Endothelial cell of umbilical vein (primary cell): ENCODE data around the gene CEBPB. TPM values are rescaled to one million over a fixed set of nuclear protein-coding genes. Genes with fewer than 3 reads are reported as not detected.
"Not testable (repeated sequence)": the region's sequence is repeated elsewhere in the genome, so short reads cannot be mapped to it uniquely, and the experiment has no call there.

Experiments used
- BruUV-seq: library from RNA; stranded (reverse); fragments of 400-500 nt; replicated peaks from 2 replicates; lab custom pipeline; 2021; lab: Mats Ljungman, UMichigan
- CTCF ChIA-PET: fragments of 300-600, 350-600 bp; sonication (Branson Sonifier 250); formaldehyde crosslinking; loops from one replicate; lab custom pipeline; 2021; ENCODE audit warnings: antibody characterized with exemption, inconsistent platforms; lab: Charles Lee
- POLR2A ChIA-PET: fragments of 300-600, 350-600 bp; sonication (Branson Sonifier 250); formaldehyde crosslinking; loops from one replicate; lab custom pipeline; 2021; ENCODE audit warnings: antibody characterized with exemption, inconsistent platforms; lab: Charles Lee
- DNase-seq: peaks from one replicate; pipeline ENCODE4 v3.0.0-alpha.2; 2011; ENCODE audit warnings: low read depth, low spot score
- FAIRE-seq: peaks from 2 replicates; lab custom pipeline; 2011; peaks lifted over from hg19 to GRCh38; lab: Jason Lieb, UNC
- H2AFZ ChIP-seq: 2 replicates; pipeline ENCODE4 v1.6.0; 2012; ENCODE audit warnings: low read depth, low read length, control low read depth, inconsistent platforms
- H3K27ac ChIP-seq: 2 replicates; pipeline ENCODE4 v1.5.1; 2011; ENCODE audit warnings: low read depth, mild to moderate bottlenecking, control low read depth, low read length, moderate library complexity; ENCODE audit not compliant: insufficient read depth
- H3K27me3 ChIP-seq, 2 experiments: 2 replicates each; pipeline versions ENCODE4 v1.6.0 to v1.6.1; 2011; ENCODE audit warnings: low read length in 2 of 2, mixed read lengths in 1 of 2; ENCODE audit not compliant: control insufficient read depth in 2 of 2, insufficient read depth in 2 of 2
- H3K36me3 ChIP-seq, 2 experiments: 2 replicates in 1 of 2; 3 replicates in 1 of 2; pipeline ENCODE4 v1.5.1; 2011; ENCODE audit warnings: low read length in 2 of 2, mild to moderate bottlenecking in 1 of 2, moderate library complexity in 1 of 2; ENCODE audit not compliant: control insufficient read depth in 2 of 2, insufficient read depth in 2 of 2; ENCODE audit errors: extremely low read depth in 1 of 2
- H3K4me1 ChIP-seq: 3 replicates; pipeline ENCODE4 v1.5.1; 2011; ENCODE audit warnings: mild to moderate bottlenecking, low read length; ENCODE audit not compliant: control insufficient read depth, insufficient read depth; ENCODE audit errors: extremely low read depth
- H3K4me2 ChIP-seq: 2 replicates; pipeline ENCODE4 v1.6.1; 2011; ENCODE audit warnings: low read length, control low read depth, mixed read lengths; ENCODE audit not compliant: insufficient read depth
- H3K4me3 ChIP-seq, 3 experiments: fragments of 200-600 bp in 1 of 3; sonication (generic), shearing (Covaris generic) in 1 of 3; replicated peaks in 1 of 3; 2 replicates each; pipeline ENCODE4 v1.5.1; 2011 to 2016; ENCODE audit warnings: control low read depth in 3 of 3, low read length in 3 of 3, mild to moderate bottlenecking in 2 of 3, inconsistent platforms in 1 of 3, low read depth in 1 of 3, moderate library complexity in 1 of 3; ENCODE audit not compliant: insufficient read depth in 1 of 3
- H3K79me2 ChIP-seq: 2 replicates; pipeline ENCODE4 v1.6.0; 2012; ENCODE audit warnings: low read length, inconsistent platforms; ENCODE audit not compliant: control insufficient read depth, insufficient read depth
- H3K9ac ChIP-seq: replicated peaks from 2 replicates; pipeline ENCODE3; 2011; ENCODE audit warnings: low read length, control low read depth; ENCODE audit not compliant: insufficient read depth; ENCODE audit errors: extremely low read depth
- H3K9me1 ChIP-seq: replicated peaks from 3 replicates; pipeline ENCODE4 v1.6.0; 2011; ENCODE audit warnings: mild to moderate bottlenecking, low read length; ENCODE audit not compliant: control insufficient read depth, insufficient read depth; ENCODE audit errors: extremely low read depth
- H3K9me3 ChIP-seq: replicated peaks from 2 replicates; pipeline ENCODE4 v1.5.1; 2012; ENCODE audit warnings: low read length, inconsistent platforms; ENCODE audit not compliant: control insufficient read depth, insufficient read depth
- H4K20me1 ChIP-seq: replicated peaks from 2 replicates; pipeline ENCODE3; 2011; ENCODE audit warnings: mild to moderate bottlenecking, low read length; ENCODE audit not compliant: control insufficient read depth, insufficient read depth; ENCODE audit errors: extremely low read depth
- CTCF ChIP-seq, 2 donors: IDR thresholded peaks; 1 replicate in 1 of 2; 2 replicates in 1 of 2; pipeline ENCODE4 v1.5.1; 2011; ENCODE audit warnings: low read length in 2 of 2, mild to moderate bottlenecking in 2 of 2, moderate library complexity in 2 of 2, control low read depth in 1 of 2, inconsistent platforms in 1 of 2, low read depth in 1 of 2; ENCODE audit not compliant: insufficient read depth in 1 of 2; ENCODE audit errors: extremely low read depth in 1 of 2
- EZH2 ChIP-seq: IDR thresholded peaks from 2 replicates; pipeline ENCODE4 v1.6.1; 2012; ENCODE audit warnings: borderline replicate concordance, low read depth, mild to moderate bottlenecking, moderate library complexity, low read length, inconsistent platforms; ENCODE audit not compliant: severe bottlenecking
- JUN ChIP-seq: IDR thresholded peaks from 2 replicates; pipeline ENCODE4 v1.6.1; 2011; ENCODE audit warnings: borderline replicate concordance, low read depth; ENCODE audit not compliant: insufficient read length, insufficient read depth
- MYC ChIP-seq: IDR thresholded peaks from one replicate; pipeline ENCODE4 v1.6.1; 2011; ENCODE audit warnings: mild to moderate bottlenecking, low read depth, low read length
- POLR2A ChIP-seq: IDR thresholded peaks from 2 replicates; pipeline ENCODE4 v1.6.1; 2012; ENCODE audit warnings: low read depth, mild to moderate bottlenecking, control low read depth, low read length
- dilution Hi-C: fragments of 300-500 bp; cut with MboI; formaldehyde crosslinking; loops from one replicate; pipeline ENCODE4 v1.15.0; 2019; ENCODE audit warnings: low sequenced_read_pairs; ENCODE audit not compliant: extremely low pct_ligation_motif_present
- intact Hi-C: fragments of 100-400 bp; cut with micrococcal nuclease; formaldehyde crosslinking; loops from one replicate; pipeline ENCODE4 v1.10.0; 2022
- polyA plus RNA-seq, 4 experiments: library from polyadenylated mRNA; depleted of rRNA in 3 of 4; stranded (reverse) in 3 of 4; unstranded in 1 of 4; fragments of >200 nt; gene quantifications; 2 replicates each; pipeline versions ENCODE4 v1.2.1 to v1.2.3, GENCODE V29; 2011 to 2012; ENCODE audit warnings: missing spikeins in 1 of 4
- total RNA-seq: library from RNA; stranded (reverse); gene quantifications from 2 replicates; pipeline ENCODE4 v1.2.3, GENCODE V29; 2021
- TF ChIP-seq, protein P1 (sequence below): IDR thresholded peaks from 2 replicates; pipeline ENCODE4 v1.6.1; 2011; ENCODE audit not compliant: insufficient read depth, insufficient read length

CEBPB gene
- total and polyA plus RNA-seq, 2 donors (not counting 3 experiments of a cell fraction or from before 2014, with no cell fraction given) = 3.7 to 11.4 TPM

DNA sequence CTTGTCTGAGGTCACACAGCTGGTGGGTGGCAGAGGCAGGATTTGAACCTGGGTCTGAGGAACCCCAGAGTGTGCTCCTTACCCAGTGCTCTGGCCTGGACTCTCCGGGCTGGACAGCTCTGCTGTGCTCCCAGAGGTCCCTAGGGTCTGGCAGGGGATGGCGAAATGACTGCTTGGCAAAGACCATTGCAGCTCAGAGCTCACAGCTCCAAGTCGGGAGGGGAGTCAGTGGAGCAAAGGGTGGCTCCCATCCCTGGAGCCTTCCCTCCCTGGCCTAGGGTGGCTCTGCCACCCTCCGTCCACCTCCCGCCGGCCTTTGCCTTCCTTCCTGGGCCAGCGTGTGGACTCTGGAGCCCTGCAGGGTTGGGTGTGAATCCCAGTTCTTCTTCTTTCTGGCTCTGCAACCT is 17.5 kb downstream of the CEBPB start:
- dilution Hi-C loops (no loop called here), intact Hi-C loops (no loop called here)
- Histone ChIP-seq H3K9ac (no peak overlapping the region), H2AFZ (no peak overlapping the region), H3K4me2 (no peak overlapping the region), H3K9me1 (no peaks in the 10 kb centered on the region), H3K4me1 (no peaks in the 10 kb centered on the region), H3K9me3 (no peaks in the 10 kb centered on the region), H4K20me1 (no peaks in the 10 kb centered on the region), H3K79me2 (no peaks in the 10 kb centered on the region), H3K27me3 (peaks cover 4 to 7% of the 10 kb centered on the region in 2 experiments), H3K27ac (no peak overlapping the region), H3K4me3 (no peak overlapping the region), H3K36me3 (no peaks in the 10 kb centered on the region)
- ChIA-PET POLR2A (no interaction called here), CTCF (no interaction called here)
- TF ChIP-seq POLR2A (no peak), MYC (no peak), JUN (no peak), EZH2 (no peak), CTCF (IDR thresholded peaks at IDR 0.05; ENCODE audit: extremely low read depth in 1 of 2, insufficient read depth in 1 of 2, low read depth in 1 of 2, low read length in 2 of 2) (no peak)
- TF ChIP-seq, protein P1, sequence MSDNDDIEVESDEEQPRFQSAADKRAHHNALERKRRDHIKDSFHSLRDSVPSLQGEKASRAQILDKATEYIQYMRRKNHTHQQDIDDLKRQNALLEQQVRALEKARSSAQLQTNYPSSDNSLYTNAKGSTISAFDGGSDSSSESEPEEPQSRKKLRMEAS = no peak
- BruUV-seq = no TSS peak
- FAIRE-seq (no peak), DNase-seq (no peak)

- DNase-seq, dilution Hi-C loops, H3K9ac ChIP-seq, FAIRE-seq, H4K20me1 ChIP-seq, H3K4me3 ChIP-seq, BruUV-seq, CTCF ChIA-PET, H2AFZ ChIP-seq, H3K9me1 ChIP-seq, intact Hi-C loops, H3K79me2 ChIP-seq, H3K4me2 ChIP-seq, POLR2A ChIA-PET, H3K27ac ChIP-seq, H3K27me3 ChIP-seq, H3K4me1 ChIP-seq, H3K36me3 ChIP-seq, H3K9me3 ChIP-seq: not testable (repeated sequence)
These were observed 18.2 kb downstream of the CEBPB start for GRCh38 chr20:50208815-50209214.
